Thoracic aorta (tissue), 2 donors: ENCODE data around the gene RAC3. TPM values are rescaled to one million over a fixed set of nuclear protein-coding genes. Genes with fewer than 3 reads are reported as not detected.

Experiments used
- ATAC-seq: fragments of 150-250 bp; one replicate; pipeline ENCODE4 v1.8.0; 2017; ENCODE audit warnings: low read depth; ENCODE audit not compliant: insufficient number of reproducible peaks, low FRiP score
- DNase-seq: peaks from one replicate; pipeline ENCODE4 v3.0.0-alpha.2; 2020; ENCODE audit warnings: low spot score
- H3K27ac ChIP-seq, 2 donors: fragments of 200-600 bp; sonication (generic); 1 replicate in 1 of 2; 2 replicates in 1 of 2; pipeline ENCODE4 v1.5.1; 2016; ENCODE audit warnings: mild to moderate bottlenecking in 2 of 2, moderate library complexity in 2 of 2
- H3K27me3 ChIP-seq: fragments of 200-600 bp; sonication (generic); replicated peaks from 2 replicates; pipeline ENCODE4 v1.6.0; 2016; ENCODE audit warnings: mild to moderate bottlenecking; ENCODE audit not compliant: insufficient read depth
- H3K36me3 ChIP-seq: fragments of 200-600 bp; sonication (generic); one replicate; pipeline ENCODE4 v1.5.1; 2016
- H3K4me1 ChIP-seq, 2 donors: fragments of 200-600 bp; sonication (generic); 1 replicate in 1 of 2; 2 replicates in 1 of 2; pipeline versions ENCODE4 v1.5.1 to v1.6.0; 2016; ENCODE audit warnings: low read depth in 2 of 2, mild to moderate bottlenecking in 1 of 2; ENCODE audit not compliant: control insufficient read depth in 1 of 2
- H3K4me3 ChIP-seq: fragments of 200-600 bp; sonication (generic); 2 replicates; pipeline ENCODE4 v1.5.1; 2016; ENCODE audit warnings: mild to moderate bottlenecking
- H3K9me3 ChIP-seq: fragments of 200-600 bp; sonication (generic); 2 replicates; pipeline ENCODE4 v1.5.1; 2016
- total RNA-seq, 2 donors: library from RNA; depleted of rRNA; stranded (reverse); fragments of >200 nt; gene quantifications; one replicate each; pipeline versions ENCODE4 v1.1.0 to v1.2.3, GENCODE V29; 2016
- TF ChIP-seq, protein P1 (sequence below): fragments of 200-600 bp; sonication (generic); IDR thresholded peaks from one replicate; pipeline ENCODE4 v1.5.1; 2019; ENCODE audit warnings: antibody characterized with exemption

RAC3 gene
- total RNA-seq, 2 donors from 2014 or later, result 1.8 TPM; not detected in 1

DNA sequence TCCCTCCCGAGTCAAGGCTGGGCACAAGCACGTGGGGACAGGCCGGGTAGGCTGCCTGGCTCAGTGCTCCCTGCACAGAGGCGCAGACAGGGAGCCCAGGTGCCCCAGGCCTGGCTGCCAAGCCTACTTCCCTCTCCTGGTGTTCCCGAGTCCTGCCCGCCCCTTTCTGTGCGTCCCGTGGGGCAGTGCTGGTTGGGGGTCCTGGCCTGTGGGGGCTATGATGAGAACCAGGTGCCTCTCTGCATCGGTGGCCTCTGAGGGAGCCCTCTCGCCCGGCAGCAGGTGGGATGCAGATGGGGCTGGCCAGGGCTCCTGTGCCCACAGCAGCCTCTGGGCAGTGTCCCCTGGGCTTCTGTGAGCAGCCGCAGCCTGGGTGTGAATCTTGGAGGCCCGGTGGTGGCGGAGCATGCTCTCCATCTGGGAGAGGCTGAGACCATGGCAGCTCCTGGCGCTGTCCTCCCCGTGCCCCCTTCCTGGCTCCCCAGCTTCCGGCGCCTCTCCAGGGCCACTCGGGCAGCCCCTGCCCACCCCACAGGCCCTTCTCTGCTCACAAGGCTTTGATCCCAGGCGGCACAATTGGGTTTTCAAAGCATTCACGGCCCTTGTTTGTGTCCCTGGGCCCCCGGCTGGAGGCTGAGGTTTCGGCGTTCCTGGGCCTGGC is 16.0 kb upstream of the RAC3 start:
- DNase-seq (no peak), ATAC-seq (no peak)
- Histone ChIP-seq H3K27ac (no peak overlapping the region), H3K4me1 (peaks cover 3 to 19% of the 10 kb centered on the region in 2 donors), H3K27me3 (no peaks in the 10 kb centered on the region), H3K9me3 (no peaks in the 10 kb centered on the region), H3K36me3 (no peaks in the 10 kb centered on the region), H3K4me3 (no peak overlapping the region)
- TF ChIP-seq, protein P1, sequence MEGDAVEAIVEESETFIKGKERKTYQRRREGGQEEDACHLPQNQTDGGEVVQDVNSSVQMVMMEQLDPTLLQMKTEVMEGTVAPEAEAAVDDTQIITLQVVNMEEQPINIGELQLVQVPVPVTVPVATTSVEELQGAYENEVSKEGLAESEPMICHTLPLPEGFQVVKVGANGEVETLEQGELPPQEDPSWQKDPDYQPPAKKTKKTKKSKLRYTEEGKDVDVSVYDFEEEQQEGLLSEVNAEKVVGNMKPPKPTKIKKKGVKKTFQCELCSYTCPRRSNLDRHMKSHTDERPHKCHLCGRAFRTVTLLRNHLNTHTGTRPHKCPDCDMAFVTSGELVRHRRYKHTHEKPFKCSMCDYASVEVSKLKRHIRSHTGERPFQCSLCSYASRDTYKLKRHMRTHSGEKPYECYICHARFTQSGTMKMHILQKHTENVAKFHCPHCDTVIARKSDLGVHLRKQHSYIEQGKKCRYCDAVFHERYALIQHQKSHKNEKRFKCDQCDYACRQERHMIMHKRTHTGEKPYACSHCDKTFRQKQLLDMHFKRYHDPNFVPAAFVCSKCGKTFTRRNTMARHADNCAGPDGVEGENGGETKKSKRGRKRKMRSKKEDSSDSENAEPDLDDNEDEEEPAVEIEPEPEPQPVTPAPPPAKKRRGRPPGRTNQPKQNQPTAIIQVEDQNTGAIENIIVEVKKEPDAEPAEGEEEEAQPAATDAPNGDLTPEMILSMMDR, result no peak

DNA sequence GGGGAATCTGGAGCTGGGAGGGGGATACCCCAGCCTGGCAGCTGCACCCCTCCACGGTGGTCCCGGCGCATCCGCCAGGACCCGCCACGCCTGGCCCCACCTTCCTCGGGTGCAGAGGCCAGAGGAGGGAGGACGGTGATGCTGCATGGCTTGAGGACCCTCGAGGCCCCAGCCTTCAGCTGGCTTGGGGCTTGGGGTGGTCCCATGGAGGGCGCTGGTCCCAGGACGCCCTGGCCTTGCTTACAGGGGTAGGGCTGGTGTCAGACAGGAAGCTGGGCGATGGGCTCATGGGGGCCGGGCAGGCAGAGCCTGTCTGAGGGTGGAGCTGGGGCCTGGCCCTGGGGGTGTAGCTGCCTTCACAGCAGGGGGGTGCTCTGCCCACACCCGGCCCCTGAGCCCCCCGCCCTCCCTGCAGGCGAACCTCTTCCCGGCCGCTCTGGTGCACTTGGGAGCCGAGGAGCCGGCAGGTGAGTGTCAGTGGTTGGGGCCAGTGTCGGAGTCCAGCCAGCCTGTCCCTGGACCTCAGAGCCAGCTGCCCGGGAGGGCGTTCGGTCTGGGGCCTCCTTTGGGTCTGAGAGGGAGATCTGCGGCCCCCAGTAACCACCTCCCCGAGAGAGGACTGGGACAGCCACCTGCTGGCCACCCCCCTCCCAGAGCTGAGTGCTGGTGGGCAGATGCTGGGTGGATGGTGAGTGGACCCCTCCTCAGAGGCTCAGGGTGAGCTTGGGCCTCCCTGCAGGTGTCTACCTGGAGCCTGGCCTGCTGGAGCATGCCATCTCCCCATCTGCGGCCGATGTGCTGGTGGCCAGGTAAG is 15.2 kb upstream of the RAC3 start:
- H3K9me3 ChIP-seq, result no peaks in the 10 kb centered on the region
- DNase-seq (no peak), ATAC-seq (no peak)
- TF ChIP-seq, protein P1, result no peak
- no peak overlapping the region for H3K27ac ChIP-seq
- peaks cover 3 to 20% of the 10 kb centered on the region in 2 donors for H3K4me1 ChIP-seq
- no peak overlapping the region for H3K4me3 ChIP-seq
- no peaks in the 10 kb centered on the region for H3K27me3 ChIP-seq
- no peaks in the 10 kb centered on the region for H3K36me3 ChIP-seq

DNA sequence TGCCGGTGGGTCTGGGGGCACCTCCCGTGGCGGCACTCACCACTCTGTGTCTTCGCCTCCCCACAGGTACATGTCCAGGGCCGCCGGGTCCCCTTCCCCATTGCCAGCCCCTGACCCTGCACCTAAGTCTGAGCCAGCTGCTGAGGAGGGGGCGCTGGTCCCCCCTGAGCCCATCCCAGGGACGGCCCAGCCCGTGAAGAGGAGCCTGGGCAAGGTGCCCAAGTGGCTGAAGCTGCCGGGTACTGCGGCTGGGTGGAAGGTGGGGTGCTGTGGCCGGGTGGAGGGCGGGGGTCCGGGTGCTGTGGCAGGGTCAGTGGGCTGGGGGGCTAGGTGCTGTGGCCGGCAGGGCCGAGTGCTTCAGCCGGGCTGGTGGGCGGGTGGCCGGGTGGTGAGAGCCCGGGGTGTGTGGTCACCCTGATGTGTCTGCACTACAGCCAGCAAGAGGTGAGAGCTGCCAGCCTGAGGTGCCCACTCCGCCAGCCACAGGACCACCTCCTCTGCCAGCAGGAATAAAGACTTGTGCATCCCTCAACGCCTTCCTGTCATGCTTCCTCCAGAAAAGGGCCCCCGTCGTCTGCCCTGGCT is 14.5 kb upstream of the RAC3 start:
- no peak for DNase-seq
- TF ChIP-seq, protein P1, result no peak
- Histone ChIP-seq H3K9me3 (no peaks in the 10 kb centered on the region), H3K27ac (no peak overlapping the region), H3K27me3 (no peaks in the 10 kb centered on the region), H3K36me3 (no peaks in the 10 kb centered on the region), H3K4me3 (no peak overlapping the region), H3K4me1 (peaks cover 10 to 27% of the 10 kb centered on the region in 2 donors)
- ATAC-seq, result no peak

DNA sequence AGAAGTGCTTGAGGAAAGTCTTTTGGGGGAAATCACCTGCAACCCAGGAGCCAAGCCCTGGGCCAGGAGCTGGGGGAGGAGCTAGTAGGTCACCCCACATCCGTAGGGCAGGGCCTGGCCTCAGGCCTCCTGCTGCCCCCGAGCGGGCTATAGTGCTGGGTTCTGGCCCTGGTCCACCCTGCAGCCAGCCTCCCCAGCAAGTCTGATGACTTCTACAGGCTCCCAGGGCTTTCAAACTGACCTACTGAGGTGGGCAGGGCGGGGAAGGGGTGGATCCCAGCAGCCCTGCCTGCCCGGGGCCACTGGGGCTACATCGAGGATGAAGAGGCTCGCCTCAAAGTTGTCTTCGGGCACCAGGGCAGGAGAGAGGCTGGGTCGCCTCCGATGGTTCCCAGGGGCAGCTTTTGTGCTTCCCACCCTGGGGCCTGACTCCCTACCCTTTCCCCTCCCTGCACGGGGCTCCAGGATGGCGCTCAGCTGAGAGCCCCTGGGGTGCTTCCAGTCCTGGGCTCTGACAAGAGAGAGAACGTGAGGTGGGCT is 13.8 kb upstream of the RAC3 start:
- no peaks in the 10 kb centered on the region for H3K27me3 ChIP-seq
- TF ChIP-seq, protein P1, result no peak
- no peaks in the 10 kb centered on the region for H3K9me3 ChIP-seq
- H3K4me1 ChIP-seq, result peaks cover 11 to 26% of the 10 kb centered on the region in 2 donors
- no peaks in the 10 kb centered on the region for H3K36me3 ChIP-seq
- ATAC-seq (no peak), DNase-seq (no peak)
- H3K27ac ChIP-seq, result no peak overlapping the region
- no peak overlapping the region for H3K4me3 ChIP-seq
